Adrenal gland (tissue), 12 donors: ENCODE results near the gene CTNS. TPM values are rescaled to one million over a fixed set of nuclear protein-coding genes. Genes with fewer than 3 reads are reported as not detected.
A peak's percentile ranks its signal among the peaks of the same experiment; 100 is the strongest.

ENCODE experiments used
- DNase-seq, 7 donors: peaks; one replicate each; pipeline ENCODE4 v3.0.0-alpha.2; 2019 to 2020
- H3K27ac ChIP-seq, 5 donors: fragments of 200-600 bp; sonication (generic) in 4 of 5; 1 replicate in 3 of 5; 2 replicates in 2 of 5; pipeline versions ENCODE4 v1.5.1 to v1.8.0; 2016 to 2020; ENCODE audit warnings: mild to moderate bottlenecking in 1 of 5
- H3K27me3 ChIP-seq: fragments of 200-600 bp; 2 replicates; pipeline ENCODE4 v1.8.0; 2021
- H3K36me3 ChIP-seq, 2 donors: fragments of 200-600 bp; replicated peaks in 1 of 2; 1 replicate in 1 of 2; 2 replicates in 1 of 2; pipeline versions ENCODE4 v1.5.1 to v1.8.0; 2018 to 2022
- H3K4me1 ChIP-seq, 2 donors: fragments of 200-600 bp; replicated peaks in 1 of 2; 1 replicate in 1 of 2; 2 replicates in 1 of 2; pipeline versions ENCODE4 v1.5.1 to v1.8.0; 2018 to 2021
- H3K4me3 ChIP-seq, 4 donors: fragments of 200-600 bp; sonication (generic) in 3 of 4; one replicate each; pipeline ENCODE4 v1.5.1; 2016 to 2018
- H3K9me3 ChIP-seq, 3 donors: fragments of 200-600 bp; sonication (generic) in 1 of 3; replicated peaks in 1 of 3; 1 replicate in 2 of 3; 2 replicates in 1 of 3; pipeline versions ENCODE4 v1.5.1 to v1.8.0; 2016 to 2021
- POLR2A ChIP-seq, 2 donors: fragments of 450-650 bp; IDR thresholded peaks; one replicate each; pipeline ENCODE4 v1.6.1; 2017; ENCODE audit warnings: antibody characterized with exemption in 2 of 2, mild to moderate bottlenecking in 2 of 2, moderate library complexity in 1 of 2
- WGBS, 4 donors: extraction: QIAGEN DNeasy Blood & Tissue Kit in 2 of 4; methylation state at CpG; one replicate each; pipeline versions ENCODE4 v1.1.5 to v1.1.7; 2013 to 2017; 5-methylcytosine and 5-hydroxymethylcytosine counted together
- intact Hi-C, 2 donors: fragments of 100-400 bp; cut with DNase I; formaldehyde crosslinking; loops; one replicate each; pipeline versions ENCODE4 v1.14.1 to v1.15.0; 2022 to 2023
- polyA plus RNA-seq, 3 donors: library from polyadenylated mRNA; stranded (reverse); fragments of 200-250 nt in 2 of 3; fragments of 350-450 nt in 1 of 3; fragmentation: Illumina TruSeq in 1 of 3; extraction: RNeasy Lipid Tissue Mini Kit (QIAGEN cat#74804) in 1 of 3; gene quantifications; one replicate each; pipeline ENCODE4 v1.2.3, GENCODE V29; 2013 to 2014
- total RNA-seq, 9 donors: library from RNA; depleted of rRNA in 4 of 9; stranded (reverse); fragments of >200 nt in 4 of 9; fragments of 120-200 nt in 1 of 9; fragmentation: NEBNext Ultra II Directional in 1 of 9; extraction: Animal tissue kit (Norgen Biotek cat#: 25700) in 1 of 9; gene quantifications; one replicate each; pipeline versions ENCODE4 v1.1.0 to v1.2.4, GENCODE V29; 2013 to 2023
- TF ChIP-seq, protein P1 (sequence below), 6 experiments: fragments of 450-650 bp in 4 of 6; fragments of 200-600 bp in 2 of 6; sonication (generic) in 1 of 6; IDR thresholded peaks; 1 replicate in 5 of 6; 2 replicates in 1 of 6; pipeline versions ENCODE4 v1.5.1 to v1.8.0; 2016 to 2021; ENCODE audit warnings: antibody characterized with exemption in 6 of 6, mild to moderate bottlenecking in 2 of 6, moderate library complexity in 1 of 6
- donor health status: healthy with polysubstance abuse.
- donor health status: Bipolar disorder and iron deficiency.
- donor health status: DM: yes; HTN: yes; CAD: no.
- donor health status: DM: no; HTN: no; CAD: no.
- donor health status: DM: no; HTN: no; CAD: no.
- donor health status: DM: yes; HTN: yes; CAD: no.

Gene CTNS
- total and polyA plus RNA-seq, 12 donors = 11.5 to 74.8 (median 29.6) TPM

- Histone ChIP-seq H3K27ac (peak overlapping the region in 2 of 5 donors; percentile 15 to 91), H3K27me3 (no peaks in the 10 kb centered on the region), H3K36me3 (no peaks in the 10 kb centered on the region), H3K4me3 (no peak overlapping the region), H3K9me3 (no peaks in the 10 kb centered on the region), H3K4me1 (peaks cover 26 to 39% of the 10 kb centered on the region in 2 donors)
- WGBS, 4 donors = 76 to 90% (median 85%) methylated on average over 11 to 16 of the region's 16 CpGs
- intact Hi-C loops = no loop called here
- TF ChIP-seq, protein P1, sequence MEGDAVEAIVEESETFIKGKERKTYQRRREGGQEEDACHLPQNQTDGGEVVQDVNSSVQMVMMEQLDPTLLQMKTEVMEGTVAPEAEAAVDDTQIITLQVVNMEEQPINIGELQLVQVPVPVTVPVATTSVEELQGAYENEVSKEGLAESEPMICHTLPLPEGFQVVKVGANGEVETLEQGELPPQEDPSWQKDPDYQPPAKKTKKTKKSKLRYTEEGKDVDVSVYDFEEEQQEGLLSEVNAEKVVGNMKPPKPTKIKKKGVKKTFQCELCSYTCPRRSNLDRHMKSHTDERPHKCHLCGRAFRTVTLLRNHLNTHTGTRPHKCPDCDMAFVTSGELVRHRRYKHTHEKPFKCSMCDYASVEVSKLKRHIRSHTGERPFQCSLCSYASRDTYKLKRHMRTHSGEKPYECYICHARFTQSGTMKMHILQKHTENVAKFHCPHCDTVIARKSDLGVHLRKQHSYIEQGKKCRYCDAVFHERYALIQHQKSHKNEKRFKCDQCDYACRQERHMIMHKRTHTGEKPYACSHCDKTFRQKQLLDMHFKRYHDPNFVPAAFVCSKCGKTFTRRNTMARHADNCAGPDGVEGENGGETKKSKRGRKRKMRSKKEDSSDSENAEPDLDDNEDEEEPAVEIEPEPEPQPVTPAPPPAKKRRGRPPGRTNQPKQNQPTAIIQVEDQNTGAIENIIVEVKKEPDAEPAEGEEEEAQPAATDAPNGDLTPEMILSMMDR (IDR thresholded peaks at IDR 0.05) = no peak
- TF ChIP-seq POLR2A (IDR thresholded peaks at IDR 0.05) = no peak
- peak in 1 of 7 donors; percentile 37 for DNase-seq
Measured at GRCh38 chr17:3656755-3657587, 20.4 kb downstream of the CTNS start.

GRCh38 chr17:3657588-3657869 lies 21.0 kb downstream of the CTNS start:
- Histone ChIP-seq H3K4me3 (no peak overlapping the region), H3K27me3 (no peaks in the 10 kb centered on the region), H3K9me3 (no peaks in the 10 kb centered on the region), H3K36me3 (peaks cover 0 to 5% of the 10 kb centered on the region in 2 donors), H3K4me1 (peaks cover 26 to 40% of the 10 kb centered on the region in 2 donors), H3K27ac (peak overlapping the region in 2 of 5 donors; percentile 15 to 91)
- no peak for TF ChIP-seq POLR2A (IDR thresholded peaks at IDR 0.05)
- TF ChIP-seq, protein P1 (IDR thresholded peaks at IDR 0.05) = no peak
- intact Hi-C loops = no loop called here
- DNase-seq = no peak
- WGBS, 4 donors = 88 to 100% (median 92%) methylated on average over 4 to 7 of the region's 7 CpGs

GRCh38 chr17:3657874-3658783 lies 21.6 kb downstream of the CTNS start:
- Histone ChIP-seq H3K27me3 (no peaks in the 10 kb centered on the region), H3K36me3 (peaks cover 0 to 11% of the 10 kb centered on the region in 2 donors), H3K27ac (peak overlapping the region; percentile 22 to 94 (median 89)), H3K9me3 (no peaks in the 10 kb centered on the region), H3K4me3 (no peak overlapping the region), H3K4me1 (peaks cover 26 to 40% of the 10 kb centered on the region in 2 donors)
- intact Hi-C loops = no loop called here
- TF ChIP-seq, protein P1 (IDR thresholded peaks at IDR 0.05) = no peak
- no peak for TF ChIP-seq POLR2A (IDR thresholded peaks at IDR 0.05)
- peak in 1 of 7 donors; percentile 37 for DNase-seq
- WGBS, 4 donors = 82 to 91% (median 86%) methylated on average over 30 to 42 of the region's 42 CpGs

- TF ChIP-seq, protein P1 (IDR thresholded peaks at IDR 0.05) = no peak
- TF ChIP-seq POLR2A (IDR thresholded peaks at IDR 0.05) = no peak
- peak in 1 of 7 donors; percentile 38 for DNase-seq
- H3K27ac ChIP-seq = peak overlapping the region; percentile 22 to 94 (median 89)
- peaks cover 0 to 19% of the 10 kb centered on the region in 2 donors for H3K36me3 ChIP-seq
- no peaks in the 10 kb centered on the region for H3K9me3 ChIP-seq
- no peaks in the 10 kb centered on the region for H3K27me3 ChIP-seq
- no peak overlapping the region for H3K4me3 ChIP-seq
- peaks cover 26 to 40% of the 10 kb centered on the region in 2 donors for H3K4me1 ChIP-seq
- 55 to 65% (median 59%) methylated on average over 12 to 22 of the region's 22 CpGs for WGBS, 4 donors
- intact Hi-C loops = no loop called here
Measured at GRCh38 chr17:3658784-3659449, 22.4 kb downstream of the CTNS start.
